Measurements from ENCODE around the gene OSBPL2.

DNA sequence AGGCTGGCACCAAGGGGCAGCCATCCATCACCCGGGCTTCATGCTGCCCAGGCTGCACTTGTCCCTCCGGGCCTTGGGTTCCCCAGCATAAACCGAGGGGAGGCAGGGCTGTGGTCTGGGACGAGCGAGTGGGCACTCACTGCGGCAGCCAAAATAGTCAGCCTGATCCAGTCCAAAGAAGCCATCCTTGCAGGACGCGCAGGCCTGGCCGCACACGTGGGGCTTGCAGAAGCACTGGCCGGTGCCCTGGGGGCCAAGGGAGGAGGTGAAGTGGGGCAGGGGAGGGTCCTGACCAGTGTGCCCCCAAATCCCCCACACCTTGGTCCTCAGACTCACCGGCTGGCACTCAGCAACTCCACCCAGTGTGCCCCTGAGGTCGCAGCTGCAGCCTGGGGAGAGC, 96.6 kb downstream of the OSBPL2 start:
- TF ChIP-seq POLR2A (IDR thresholded peaks at IDR 0.05) = no peak
- TF ChIP-seq, protein P1, sequence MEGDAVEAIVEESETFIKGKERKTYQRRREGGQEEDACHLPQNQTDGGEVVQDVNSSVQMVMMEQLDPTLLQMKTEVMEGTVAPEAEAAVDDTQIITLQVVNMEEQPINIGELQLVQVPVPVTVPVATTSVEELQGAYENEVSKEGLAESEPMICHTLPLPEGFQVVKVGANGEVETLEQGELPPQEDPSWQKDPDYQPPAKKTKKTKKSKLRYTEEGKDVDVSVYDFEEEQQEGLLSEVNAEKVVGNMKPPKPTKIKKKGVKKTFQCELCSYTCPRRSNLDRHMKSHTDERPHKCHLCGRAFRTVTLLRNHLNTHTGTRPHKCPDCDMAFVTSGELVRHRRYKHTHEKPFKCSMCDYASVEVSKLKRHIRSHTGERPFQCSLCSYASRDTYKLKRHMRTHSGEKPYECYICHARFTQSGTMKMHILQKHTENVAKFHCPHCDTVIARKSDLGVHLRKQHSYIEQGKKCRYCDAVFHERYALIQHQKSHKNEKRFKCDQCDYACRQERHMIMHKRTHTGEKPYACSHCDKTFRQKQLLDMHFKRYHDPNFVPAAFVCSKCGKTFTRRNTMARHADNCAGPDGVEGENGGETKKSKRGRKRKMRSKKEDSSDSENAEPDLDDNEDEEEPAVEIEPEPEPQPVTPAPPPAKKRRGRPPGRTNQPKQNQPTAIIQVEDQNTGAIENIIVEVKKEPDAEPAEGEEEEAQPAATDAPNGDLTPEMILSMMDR (IDR thresholded peaks at IDR 0.05) = no peak
